Measurements from ENCODE around the gene CHP1. TPM values are rescaled to one million over a fixed set of nuclear protein-coding genes. Genes with fewer than 3 reads are reported as not detected.

CHP1 gene
- 87.0 and 97.7 TPM in 2 replicates for total RNA-seq (2021)
- long read RNA-seq, transcript CHP1-201 (7 exons, 3,329 nt) = major isoform, 27 of 43 reads
- long read RNA-seq, partial matches to known transcripts = 14 of 43 reads
- long read RNA-seq, other reads (novel, unspliced or antisense) = 2 of 43 reads

DNA sequence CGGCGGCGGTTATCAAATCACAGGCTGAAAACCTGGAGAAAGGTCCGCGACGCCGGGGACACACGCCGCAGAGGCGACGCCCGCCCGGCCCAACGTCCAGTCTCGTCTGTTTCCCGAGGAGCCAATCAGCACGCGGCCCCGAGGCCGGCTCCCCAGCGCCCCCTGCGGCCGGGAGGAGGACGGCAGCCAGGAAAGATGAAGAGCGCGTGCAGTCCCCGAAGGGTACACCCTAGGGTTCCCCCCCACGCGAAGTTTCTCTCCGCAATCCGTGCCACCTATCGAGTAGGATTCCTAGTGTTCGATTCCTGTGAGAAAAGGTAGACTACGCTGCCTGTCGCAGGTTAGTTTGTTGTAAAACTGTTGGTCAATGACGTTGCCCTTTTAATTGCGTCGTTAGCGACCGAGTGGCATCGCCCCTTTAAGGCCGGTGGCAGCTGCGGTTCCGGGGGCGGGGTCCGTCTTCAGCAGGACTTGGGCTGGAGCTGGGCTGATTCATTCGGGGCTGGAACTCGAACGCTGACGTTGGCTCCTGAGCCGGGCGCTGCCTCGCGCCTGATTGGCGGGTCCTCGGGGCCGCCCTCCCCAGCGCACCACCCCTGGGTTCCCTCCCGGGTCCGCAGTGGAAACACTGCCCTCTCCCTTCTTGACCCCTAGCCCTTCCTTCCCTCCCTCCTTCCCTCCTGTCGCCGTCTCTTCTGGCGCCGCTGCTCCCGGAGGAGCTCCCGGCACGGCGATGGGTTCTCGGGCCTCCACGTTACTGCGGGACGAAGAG, at the start of gene CHP1, which contains the start of gene EXD1:
TSS of gene CHP1 (plus strand) at position 619 of the 772 bp plus-strand sequence. CDS start at position 734, 115 bp downstream.
TSS of gene EXD1 (minus strand) at position 108 of the 772 bp plus-strand sequence. CDS start 4,182 bp downstream, outside the sequence.
- Histone ChIP-seq H3K9ac (ENCODE audit: extremely low read depth, insufficient read length, low read length) (peak within 1 kb of the TSS; percentile 62), H2BK120ac (ENCODE audit: low read depth, low read length, poor library complexity, severe bottlenecking) (no peak within 1 kb of the TSS), H4K91ac (ENCODE audit: insufficient read length, low read depth, low read length) (no peak within 1 kb of the TSS), H2BK5ac (ENCODE audit: insufficient read length, low read length) (no peak within 1 kb of the TSS), H3K18ac (ENCODE audit: insufficient read length, low read depth, low read length) (peak within 1 kb of the TSS; percentile 78), H3K4me2 (ENCODE audit: insufficient read depth, insufficient read length, low read length) (peak within 1 kb of the TSS; percentile 60), H2AFZ (ENCODE audit: low read length) (no peak within 1 kb of the TSS), H4K8ac (replicated peaks; ENCODE audit: insufficient read length, low read depth, low read length) (no peak within 1 kb of the TSS), H2BK15ac (ENCODE audit: low read depth, low read length) (no peak within 1 kb of the TSS), H3K79me2 (ENCODE audit: insufficient read depth, low read length) (no peaks in the 10 kb centered on the region), H3K4ac (ENCODE audit: low read depth, low read length) (no peak within 1 kb of the TSS), H3K14ac (ENCODE audit: insufficient read depth, low read length) (peak within 1 kb of the TSS; percentile 80; the same call in 1 of the 2 replicates), H3K23ac (ENCODE audit: insufficient read length, low read depth, low read length) (no peak within 1 kb of the TSS), H3K56ac (ENCODE audit: insufficient read length, low read depth, low read length) (no peak within 1 kb of the TSS), H3K9me3 (ENCODE audit: control insufficient read depth, low read depth, low read length) (no peaks in the 10 kb centered on the region), H2AK5ac (ENCODE audit: insufficient read length, low read length) (no peak within 1 kb of the TSS), H3K4me1 (ENCODE audit: insufficient read depth, low read length) (no peaks in the 10 kb centered on the region), H3K79me1 (ENCODE audit: insufficient read depth, low read depth, low read length, poor library complexity, severe bottlenecking) (no peaks in the 10 kb centered on the region), H4K20me1 (ENCODE audit: control insufficient read depth, insufficient read depth, insufficient read length) (no peaks in the 10 kb centered on the region), H3K23me2 (ENCODE audit: insufficient read length, low read depth, low read length, poor library complexity, severe bottlenecking) (no peaks in the 10 kb centered on the region), H3K27me3 (ENCODE audit: insufficient read depth, low read length) (no peaks in the 10 kb centered on the region), H4K5ac (ENCODE audit: insufficient read length, low read depth, low read length) (no peak within 1 kb of the TSS), H3T11ph (ENCODE audit: low read length) (no peak within 1 kb of the TSS), H2BK20ac (ENCODE audit: low read depth, low read length, poor library complexity, severe bottlenecking) (no peak within 1 kb of the TSS), H3K27ac (ENCODE audit: insufficient read length, low read depth, low read length) (no peak within 1 kb of the TSS), H2BK12ac (ENCODE audit: insufficient read length, low read depth, low read length) (no peak within 1 kb of the TSS)
- no CpG with 5 or more reads among the region's 72 CpGs for WGBS (ENCODE audit: extremely low coverage, insufficient read length, low lambda C conversion rate)
- H3K27ac Mint-ChIP-seq = peak within 1 kb of the TSS; percentile 92 to 96 (median 94); a peak in 6 of 7 replicates
- TF ChIP-seq, protein P1, sequence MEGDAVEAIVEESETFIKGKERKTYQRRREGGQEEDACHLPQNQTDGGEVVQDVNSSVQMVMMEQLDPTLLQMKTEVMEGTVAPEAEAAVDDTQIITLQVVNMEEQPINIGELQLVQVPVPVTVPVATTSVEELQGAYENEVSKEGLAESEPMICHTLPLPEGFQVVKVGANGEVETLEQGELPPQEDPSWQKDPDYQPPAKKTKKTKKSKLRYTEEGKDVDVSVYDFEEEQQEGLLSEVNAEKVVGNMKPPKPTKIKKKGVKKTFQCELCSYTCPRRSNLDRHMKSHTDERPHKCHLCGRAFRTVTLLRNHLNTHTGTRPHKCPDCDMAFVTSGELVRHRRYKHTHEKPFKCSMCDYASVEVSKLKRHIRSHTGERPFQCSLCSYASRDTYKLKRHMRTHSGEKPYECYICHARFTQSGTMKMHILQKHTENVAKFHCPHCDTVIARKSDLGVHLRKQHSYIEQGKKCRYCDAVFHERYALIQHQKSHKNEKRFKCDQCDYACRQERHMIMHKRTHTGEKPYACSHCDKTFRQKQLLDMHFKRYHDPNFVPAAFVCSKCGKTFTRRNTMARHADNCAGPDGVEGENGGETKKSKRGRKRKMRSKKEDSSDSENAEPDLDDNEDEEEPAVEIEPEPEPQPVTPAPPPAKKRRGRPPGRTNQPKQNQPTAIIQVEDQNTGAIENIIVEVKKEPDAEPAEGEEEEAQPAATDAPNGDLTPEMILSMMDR (conservative IDR thresholded peaks at IDR 0.05) = peak; percentile 100
- H3K9me3 Mint-ChIP-seq = peaks cover 0 to 4% of the 10 kb centered on the region in 2 experiments; a peak in 1 of 5 replicates
- H3K4me3 Mint-ChIP-seq = peak within 1 kb of the TSS; percentile 91 to 92
- no peaks in the 10 kb centered on the region; a peak in 1 of 7 replicates for H3K36me3 Mint-ChIP-seq (ENCODE audit: insufficient read depth in 1 of 3, low read depth in 3 of 3)
- H3K27me3 Mint-ChIP-seq (ENCODE audit: low read depth) = peaks cover 13% of the 10 kb centered on the region
- DNase-seq = peak; percentile 98
- H3K4me1 Mint-ChIP-seq = peaks cover 11 to 15% of the 10 kb centered on the region in 2 experiments; a peak in 3 of 4 replicates
